HG02798 (cell line): ENCODE measurements around the gene NFKBIE.
"Not testable (repeated sequence)": the region's sequence is repeated elsewhere in the genome, so short reads cannot be mapped to it uniquely, and the experiment has no call there.

Experiments used
- ATAC-seq: cut with Tn5 transposase; IDR thresholded peaks from one replicate; pipeline ENCODE4 v1.9.1; 2021; ENCODE audit warnings: mild to moderate bottlenecking; ENCODE audit not compliant: unreplicated experiment, poor library complexity

The NFKBIE gene

DNA sequence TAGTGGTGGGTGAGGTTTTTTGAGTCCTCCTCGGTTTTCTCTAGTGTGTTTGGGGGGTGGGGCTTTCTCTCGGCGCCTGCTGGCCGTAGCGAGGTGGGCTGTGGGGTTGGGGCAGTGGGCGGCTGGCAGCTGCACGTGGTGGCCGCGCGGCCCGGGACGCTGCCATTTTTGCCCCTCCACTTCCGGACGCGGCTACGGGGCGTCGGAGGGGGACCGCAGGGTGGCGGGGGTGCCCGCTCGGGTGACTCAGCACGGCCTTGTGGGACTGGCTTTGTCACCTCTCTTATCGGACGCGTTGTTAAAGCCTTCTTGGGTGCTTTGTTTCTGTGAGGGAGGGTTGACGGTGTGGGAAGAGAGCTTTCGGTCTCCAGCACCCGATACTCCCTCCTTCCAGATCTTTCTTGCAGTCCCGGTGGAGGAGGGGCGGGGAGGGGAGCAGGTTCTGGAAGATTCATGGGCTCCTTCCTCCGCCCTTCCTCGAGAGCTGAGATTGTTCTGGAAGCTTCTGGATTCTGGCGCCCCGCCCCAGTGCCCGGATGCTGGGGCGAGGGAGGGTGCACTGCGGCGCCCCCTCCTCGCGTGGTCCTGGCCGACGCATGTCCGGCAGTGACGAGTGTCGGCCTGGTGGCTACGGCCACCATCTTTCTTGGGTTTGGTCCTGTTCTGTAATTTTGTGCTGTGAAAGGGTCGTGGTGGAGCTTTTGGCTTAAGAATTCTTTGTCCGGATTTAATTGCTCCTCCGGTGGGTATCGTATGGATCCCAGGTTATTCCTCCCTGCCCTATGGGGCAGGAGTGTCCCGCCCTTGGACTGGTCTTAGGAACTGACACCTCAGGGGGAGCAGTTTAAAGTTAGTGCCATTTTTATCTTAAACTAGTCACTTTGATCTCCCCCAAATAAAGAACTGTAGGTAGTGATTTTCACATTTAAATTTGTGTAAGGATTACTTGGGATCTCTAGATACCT, 17.7 kb downstream of the NFKBIE start:
- peak; percentile 35 for ATAC-seq

DNA sequence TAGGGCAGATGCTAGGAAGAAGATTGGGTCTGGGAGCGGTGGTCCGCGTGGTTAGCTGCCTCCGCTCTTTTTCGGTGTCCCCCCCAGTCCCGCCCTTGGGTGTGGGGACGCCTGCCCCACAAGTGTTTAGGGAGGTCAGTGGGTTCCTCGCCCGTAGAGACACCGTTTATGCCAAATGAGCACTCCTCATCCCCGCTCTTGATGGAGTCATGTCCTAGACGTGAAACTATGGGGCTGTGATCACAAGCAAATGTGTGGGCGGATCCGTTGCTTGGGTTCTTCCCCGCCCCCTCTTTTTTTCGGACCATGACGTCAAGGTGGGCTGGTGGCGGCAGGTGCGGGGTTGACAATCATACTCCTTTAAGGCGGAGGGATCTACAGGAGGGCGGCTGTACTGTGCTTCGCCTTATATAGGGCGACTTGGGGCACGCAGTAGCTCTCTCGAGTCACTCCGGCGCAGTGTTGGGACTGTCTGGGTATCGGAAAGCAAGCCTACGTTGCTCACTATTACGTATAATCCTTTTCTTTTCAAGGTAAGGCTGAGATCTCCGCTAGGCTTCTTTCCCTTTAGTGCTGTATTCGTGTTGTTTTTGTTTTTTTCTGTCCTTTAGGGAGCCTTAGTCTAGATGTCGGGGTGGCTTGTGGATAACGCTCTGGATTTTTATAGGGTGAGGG, 18.6 kb downstream of the NFKBIE start, which contains the start of gene HSP90AB1:
Gene HSP90AB1 (plus strand): TSS at position 439 of the 675 bp plus-strand sequence. CDS start 1,529 bp downstream, outside the sequence.
- peak; percentile 69 for ATAC-seq

DNA sequence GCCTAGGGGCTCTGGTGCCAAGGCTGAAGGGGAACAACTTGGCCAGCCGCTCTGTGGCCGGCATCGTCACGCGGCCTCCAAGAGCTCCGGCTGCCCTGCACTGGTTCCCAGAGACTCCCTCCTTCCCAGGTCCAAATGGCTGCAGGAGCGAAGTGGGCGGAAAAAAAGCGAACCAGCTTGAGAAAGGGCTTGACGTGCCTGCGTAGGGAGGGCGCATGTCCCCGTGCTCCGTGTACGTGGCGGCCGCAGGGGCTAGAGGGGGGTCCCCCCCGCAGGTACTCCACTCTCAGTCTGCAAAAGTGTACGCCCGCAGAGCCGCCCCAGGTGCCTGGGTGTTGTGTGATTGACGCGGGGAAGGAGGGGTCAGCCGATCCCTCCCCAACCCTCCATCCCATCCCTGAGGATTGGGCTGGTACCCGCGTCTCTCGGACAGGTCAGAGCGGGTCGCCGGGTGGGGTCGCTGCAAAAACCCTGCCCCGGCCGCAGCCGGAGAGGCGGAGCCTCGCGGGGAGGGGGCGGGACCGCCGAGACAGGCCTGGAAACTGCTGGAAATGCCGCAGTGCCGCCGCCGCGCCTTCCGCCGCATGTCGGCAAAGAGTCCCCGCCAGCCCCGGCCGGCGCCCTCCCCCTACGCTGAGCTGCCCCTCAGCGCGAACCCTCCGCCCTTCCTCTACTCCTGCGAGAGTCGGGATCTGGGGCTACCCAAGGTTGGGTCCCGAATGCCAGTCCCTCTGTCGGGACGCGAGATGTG, 19.3 kb downstream of the NFKBIE start:
- peak; percentile 61 for ATAC-seq

DNA sequence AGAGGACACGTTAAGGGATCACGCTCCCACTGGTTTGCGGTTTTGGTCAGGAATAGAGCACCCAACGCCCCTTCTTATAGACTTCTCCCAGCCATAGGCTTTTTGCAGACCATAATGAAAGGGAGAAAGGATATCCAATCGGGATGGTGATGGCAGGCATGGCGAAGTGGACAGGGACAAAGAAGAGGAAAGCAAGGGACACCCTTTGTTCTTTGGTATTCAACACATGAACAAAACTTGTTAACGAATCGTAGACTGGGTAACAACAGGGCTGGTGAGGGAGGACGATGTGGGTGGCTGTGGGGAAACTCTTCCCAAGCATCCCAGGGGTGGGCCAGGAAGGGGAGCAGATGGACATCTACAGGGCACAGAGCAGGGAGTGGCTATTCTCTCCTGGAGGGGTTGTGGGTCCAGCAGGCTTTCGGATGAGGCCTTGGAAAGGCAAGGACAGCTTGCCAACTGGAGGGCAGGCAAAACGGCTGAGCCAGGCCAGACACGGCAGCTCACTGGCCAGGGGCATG, 19.9 kb downstream of the NFKBIE start:
- ATAC-seq: no peak

DNA sequence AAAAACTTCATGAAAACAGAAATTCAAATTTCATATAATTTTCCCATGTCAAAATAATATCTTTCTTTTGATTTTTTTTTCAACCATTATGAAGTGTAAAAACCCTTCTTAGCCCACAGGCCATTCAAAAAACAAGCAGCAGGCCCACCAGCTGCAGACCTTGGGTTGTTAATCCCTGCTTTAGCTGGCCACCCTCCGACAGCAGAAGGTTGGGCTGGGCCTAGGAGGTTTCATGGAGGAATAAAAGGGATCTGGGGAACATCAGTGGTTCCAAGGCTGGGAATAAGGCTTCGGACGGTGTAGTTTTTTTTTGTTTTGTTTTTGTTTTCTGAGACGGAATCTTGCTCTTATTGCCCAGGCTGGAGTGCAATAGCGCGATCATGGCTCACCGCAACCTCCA, 22.0 kb downstream of the NFKBIE start:
- no peak for ATAC-seq

DNA sequence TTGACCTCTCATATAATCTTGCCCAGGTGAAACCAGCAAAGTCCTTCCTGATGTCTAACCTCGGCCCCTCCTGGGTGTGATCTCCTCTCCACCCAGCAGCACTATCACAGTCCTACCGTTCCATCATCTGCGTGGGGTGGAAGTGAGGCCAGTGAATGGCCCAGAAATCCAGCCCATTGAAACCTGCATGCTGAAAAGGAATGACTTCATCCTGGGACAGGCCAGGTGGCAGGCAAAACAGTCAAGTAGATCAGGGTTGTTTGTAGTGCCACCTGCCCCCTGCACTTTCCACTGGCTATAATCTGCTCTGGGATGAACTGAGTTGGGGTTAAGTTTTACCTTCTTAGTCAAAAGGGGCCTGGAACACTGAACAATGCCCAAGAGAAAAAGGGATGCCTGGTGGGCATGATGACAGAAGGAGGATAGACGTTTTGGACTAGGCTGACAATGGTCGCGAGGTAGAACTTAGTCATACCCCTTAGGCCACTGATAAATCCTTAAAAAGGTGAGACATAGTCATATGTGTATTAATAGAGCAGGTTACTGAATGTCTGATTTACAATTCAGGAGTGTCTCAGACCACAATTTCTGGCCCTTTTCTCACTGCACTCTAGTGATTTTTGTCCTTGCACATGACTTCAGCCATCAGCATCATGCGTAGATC, 26.5 kb downstream of the NFKBIE start:
- ATAC-seq: no peak

DNA sequence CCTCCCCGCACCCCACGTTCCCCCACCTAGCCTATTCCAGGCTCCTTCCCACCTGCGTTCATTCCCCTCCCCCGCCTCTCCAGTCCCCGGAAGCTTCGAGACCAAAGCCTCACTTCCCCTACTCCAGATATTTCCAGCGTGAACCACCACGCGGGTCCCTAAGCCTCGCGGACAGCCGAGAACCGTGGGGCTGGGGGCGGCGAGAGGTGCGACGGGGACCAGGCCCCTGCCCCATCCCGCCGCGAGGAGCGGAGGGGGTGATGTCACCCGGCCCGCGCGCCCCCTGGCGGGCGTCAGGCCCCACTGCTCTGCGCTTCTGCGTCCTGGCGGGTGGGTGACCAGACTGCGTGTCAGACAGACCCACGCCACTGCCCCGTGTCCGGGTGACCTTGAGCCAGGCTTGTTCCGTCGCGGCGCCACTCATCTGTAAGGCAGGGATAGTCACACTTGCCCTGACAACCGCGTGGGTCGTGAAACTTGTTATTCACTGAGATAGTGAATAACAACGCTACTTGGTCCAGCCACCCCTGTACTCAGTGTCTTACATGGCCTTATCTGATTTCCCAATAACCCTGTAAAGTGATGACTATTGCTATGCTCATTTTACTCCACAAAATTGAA, 27.4 kb downstream of the NFKBIE start:
- peak; percentile 85 for ATAC-seq

DNA sequence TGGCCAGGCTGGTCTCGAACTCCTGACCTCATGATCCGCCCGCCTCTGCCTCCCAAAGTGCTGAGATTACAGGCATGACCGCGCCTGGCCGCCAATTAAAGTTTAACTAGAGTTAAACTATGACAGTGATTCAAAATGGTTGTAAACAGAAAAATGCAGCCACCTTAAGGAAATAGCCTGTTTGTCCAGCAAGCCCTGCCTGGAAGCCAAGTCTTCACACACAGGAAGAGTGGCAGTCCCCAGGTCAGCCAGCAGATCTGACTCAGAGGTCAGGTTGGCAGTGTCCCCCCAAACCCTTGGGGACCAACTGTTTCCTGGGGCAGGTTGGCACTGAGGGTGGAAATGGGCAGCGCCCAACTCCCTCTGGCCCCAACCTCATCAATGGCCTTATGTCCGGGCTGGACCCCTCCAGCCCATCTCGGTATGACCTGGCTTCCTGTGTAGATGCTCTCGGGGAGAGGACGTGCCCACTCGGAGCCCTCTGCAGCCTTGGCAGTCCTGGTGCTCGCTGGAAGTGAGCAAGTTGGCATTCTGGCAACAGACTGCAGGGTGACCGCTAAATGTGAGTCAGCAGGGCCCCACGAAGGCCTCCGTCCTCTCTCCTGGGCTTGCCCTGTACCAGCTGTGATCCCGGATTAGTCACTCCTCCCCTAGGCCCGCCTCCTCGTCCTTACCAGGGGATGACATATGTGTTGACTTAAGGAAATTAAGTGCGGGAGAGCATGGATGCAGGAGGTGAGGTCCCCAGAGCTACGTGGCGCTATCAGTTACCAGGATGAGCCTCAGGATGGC, 28.1 kb downstream of the NFKBIE start:
- peak; percentile 67 for ATAC-seq

DNA sequence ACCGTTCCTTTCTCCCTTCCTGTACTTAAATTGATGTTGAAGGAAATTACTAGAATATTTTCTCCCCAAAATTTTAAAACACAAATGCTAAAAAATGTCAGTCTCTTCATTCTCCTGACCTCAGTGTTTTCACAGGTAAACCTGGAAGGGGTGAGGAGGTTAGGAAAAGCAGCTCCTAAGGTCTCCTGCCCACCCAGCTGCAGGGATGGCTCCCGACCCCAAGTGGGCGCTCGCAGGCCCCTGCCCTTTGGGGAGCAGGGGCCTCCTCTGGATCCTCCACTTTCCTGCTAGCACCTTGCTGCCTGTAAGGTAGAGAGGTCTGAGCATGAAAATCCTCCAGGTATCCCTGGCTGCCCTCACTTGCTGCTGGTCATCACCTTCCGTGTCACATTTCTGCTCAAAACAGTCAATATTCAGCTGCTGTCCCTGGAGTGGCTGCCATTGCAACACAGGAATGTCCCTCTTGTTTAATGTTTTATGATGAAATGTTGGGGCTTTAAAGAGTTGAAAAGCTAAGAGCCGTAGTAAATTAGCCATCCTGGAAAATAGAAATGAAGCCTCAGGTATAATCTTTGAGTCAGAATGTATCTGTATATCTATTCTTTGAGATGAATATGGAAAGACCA, 29.3 kb downstream of the NFKBIE start:
- no peak for ATAC-seq

DNA sequence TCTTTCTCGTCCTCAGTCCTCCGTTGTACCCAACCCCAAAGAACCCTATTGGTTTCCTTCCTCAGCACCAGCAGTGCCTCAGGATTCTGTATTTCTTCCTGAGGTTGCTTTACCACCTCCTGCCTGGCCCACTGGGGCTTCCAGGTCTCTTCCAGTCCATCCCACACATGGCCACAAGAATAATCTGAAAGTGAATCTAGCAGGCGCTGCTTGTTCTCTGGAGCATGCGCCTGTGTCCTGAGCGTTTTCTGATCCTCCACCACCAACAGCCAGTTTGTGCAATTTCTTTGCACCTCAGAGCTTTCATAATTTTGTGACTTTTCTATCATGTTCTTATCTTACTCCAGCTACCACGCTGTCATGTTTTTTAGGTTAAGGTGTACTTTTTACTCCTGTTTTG, 30.1 kb downstream of the NFKBIE start:
- ATAC-seq: no peak

DNA sequence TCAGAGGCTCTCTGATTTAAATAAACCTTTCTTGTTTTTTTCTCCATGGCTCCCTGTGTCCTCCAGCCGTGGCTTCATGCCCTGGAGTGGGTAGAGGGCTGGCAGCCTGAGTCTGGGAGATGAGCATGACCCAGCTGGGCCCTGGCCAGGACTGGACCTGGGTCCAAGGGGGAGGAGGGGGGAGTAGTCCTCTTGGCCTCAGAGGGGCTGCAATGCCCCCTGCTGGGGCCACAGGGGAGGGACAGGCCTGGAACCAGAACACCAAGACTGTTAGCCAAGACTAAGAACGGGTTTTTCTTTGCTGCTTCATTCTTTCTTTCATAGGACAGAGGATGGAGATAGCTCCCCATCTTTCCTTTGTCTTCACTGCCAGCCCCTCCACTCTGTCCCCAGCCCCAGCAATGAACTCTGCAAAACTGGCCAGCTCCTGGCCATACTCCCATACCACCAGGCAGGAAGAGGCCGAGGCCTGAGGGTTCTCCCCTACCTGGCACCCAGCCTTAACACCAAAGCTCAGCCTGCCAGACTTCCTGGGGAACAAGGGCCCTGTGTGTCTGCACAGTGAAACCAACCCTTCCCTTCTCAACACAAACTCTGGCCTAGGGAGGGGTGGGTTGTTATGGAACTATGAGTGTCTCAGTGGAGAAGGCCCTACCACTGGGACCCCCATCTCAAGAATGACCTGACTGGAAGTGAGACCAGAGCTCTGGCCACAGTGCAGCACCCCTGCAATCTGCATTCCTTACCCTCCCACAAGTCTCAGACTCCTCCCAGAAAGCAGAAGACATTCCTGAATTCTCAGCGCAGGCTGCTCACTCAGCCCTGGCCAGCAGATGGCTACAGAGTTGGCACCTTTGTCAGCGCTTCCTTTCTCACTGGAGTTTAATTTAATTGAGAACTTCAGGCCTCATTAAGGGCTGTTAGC, 31.0 kb downstream of the NFKBIE start:
- no peak for ATAC-seq

DNA sequence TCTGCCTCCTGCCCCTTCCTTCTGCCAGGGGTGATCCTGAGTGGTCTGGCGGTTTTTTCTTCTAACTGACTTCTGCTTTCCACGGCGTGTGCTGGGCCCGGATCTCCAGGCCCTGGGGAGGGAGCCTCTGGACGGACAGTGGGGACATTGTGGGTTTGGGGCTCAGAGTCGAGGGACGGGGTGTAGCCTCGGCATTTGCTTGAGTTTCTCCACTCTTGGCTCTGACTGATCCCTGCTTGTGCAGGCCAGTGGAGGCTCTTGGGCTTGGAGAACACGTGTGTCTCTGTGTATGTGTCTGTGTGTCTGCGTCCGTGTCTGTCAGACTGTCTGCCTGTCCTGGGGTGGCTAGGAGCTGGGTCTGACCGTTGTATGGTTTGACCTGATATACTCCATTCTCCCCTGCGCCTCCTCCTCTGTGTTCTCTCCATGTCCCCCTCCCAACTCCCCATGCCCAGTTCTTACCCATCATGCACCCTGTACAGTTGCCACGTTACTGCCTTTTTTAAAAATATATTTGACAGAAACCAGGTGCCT, 31.7 kb downstream of the NFKBIE start:
- no peak for ATAC-seq

DNA sequence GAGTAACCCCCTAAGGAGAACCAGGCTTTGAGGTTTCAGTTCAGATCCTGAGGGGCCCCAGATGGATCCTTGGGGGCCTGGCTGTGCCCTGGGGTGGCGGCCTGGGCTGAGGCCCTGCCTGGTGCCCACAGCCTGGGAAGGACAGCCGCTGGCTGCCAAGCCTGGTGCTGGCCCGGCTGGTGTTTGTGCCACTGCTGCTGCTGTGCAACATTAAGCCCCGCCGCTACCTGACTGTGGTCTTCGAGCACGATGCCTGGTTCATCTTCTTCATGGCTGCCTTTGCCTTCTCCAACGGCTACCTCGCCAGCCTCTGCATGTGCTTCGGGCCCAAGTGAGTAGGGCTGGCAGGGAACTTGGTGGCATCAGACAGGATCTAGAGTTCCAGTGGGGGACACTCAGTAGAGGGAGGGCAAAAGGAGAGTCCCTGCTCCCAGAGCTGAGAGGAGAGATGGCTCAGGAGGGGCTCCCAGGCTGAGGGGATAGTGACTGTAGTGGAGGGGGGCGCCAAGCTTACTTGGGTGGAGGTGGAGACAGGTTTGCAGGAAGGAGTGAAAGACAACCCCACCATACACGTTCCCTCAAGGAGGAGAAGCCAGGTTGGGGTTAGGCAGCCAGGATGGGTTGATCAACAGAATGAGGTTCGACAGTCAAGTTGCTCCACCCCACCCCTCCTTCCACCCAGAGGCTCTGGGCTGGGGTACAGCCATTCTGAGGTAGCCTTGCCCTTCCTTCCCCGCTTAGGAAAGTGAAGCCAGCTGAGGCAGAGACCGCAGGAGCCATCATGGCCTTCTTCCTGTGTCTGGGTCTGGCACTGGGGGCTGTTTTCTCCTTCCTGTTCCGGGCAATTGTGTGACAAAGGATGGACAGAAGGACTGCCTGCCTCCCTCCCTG, 32.4 kb downstream of the NFKBIE start:
- no peak for ATAC-seq

DNA sequence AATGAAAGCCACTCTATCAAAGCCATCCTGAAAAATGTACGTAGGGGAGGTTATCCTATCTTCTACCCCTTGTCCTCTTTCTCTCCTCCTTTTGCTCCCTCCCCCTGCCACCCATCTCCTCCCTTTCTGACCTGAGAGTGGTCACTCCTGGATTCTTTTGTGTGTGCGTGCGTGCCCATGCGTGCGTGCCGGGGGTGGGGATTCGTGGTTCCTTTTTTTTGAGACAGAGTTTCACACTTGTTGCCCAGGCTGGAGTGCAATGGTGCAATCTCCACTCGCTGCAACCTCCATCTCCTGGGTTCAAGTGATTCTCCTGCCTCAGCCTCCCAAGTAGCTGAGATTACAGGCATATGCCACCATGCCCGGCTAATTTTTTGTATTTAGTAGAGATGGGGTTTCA, 33.9 kb downstream of the NFKBIE start:
- not testable (repeated sequence) for ATAC-seq

DNA sequence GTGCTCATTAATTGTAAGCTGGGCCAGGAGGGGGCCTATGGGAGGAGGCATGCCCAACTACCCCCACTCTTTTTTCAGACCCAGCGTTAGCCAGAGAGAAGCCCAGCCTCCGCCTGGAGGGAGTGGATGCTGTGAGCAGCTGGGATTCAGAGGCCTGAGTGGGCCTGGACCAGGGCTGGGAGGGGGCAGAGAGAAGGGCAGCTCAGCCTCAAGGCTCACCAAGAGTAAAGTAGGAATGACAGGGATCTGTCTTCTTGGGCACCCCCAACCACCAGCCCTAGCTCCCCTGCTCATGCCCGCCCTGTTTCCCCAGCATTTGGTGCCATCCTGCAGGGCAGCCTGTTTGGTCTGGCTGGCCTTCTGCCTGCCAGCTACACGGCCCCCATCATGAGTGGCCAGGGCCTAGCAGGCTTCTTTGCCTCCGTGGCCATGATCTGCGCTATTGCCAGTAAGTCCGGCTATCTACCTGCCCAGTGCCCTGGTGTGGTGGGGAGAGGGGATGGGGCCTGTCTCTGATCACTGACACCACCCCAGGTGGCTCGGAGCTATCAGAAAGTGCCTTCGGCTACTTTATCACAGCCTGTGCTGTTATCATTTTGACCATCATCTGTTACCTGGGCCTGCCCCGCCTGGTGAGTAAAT, 35.2 kb downstream of the NFKBIE start:
- ATAC-seq: no peak
